HG03354 (cell line): ENCODE measurements around the gene KIF22.
"Not testable (repeated sequence)": the region's sequence is repeated elsewhere in the genome, so short reads cannot be mapped to it uniquely, and the experiment has no call there.

Source experiments
- ATAC-seq: cut with Tn5 transposase; IDR thresholded peaks from one replicate; pipeline ENCODE4 v1.9.1; 2021; ENCODE audit warnings: mild to moderate bottlenecking; ENCODE audit not compliant: unreplicated experiment, poor library complexity, severe bottlenecking

Gene KIF22

DNA sequence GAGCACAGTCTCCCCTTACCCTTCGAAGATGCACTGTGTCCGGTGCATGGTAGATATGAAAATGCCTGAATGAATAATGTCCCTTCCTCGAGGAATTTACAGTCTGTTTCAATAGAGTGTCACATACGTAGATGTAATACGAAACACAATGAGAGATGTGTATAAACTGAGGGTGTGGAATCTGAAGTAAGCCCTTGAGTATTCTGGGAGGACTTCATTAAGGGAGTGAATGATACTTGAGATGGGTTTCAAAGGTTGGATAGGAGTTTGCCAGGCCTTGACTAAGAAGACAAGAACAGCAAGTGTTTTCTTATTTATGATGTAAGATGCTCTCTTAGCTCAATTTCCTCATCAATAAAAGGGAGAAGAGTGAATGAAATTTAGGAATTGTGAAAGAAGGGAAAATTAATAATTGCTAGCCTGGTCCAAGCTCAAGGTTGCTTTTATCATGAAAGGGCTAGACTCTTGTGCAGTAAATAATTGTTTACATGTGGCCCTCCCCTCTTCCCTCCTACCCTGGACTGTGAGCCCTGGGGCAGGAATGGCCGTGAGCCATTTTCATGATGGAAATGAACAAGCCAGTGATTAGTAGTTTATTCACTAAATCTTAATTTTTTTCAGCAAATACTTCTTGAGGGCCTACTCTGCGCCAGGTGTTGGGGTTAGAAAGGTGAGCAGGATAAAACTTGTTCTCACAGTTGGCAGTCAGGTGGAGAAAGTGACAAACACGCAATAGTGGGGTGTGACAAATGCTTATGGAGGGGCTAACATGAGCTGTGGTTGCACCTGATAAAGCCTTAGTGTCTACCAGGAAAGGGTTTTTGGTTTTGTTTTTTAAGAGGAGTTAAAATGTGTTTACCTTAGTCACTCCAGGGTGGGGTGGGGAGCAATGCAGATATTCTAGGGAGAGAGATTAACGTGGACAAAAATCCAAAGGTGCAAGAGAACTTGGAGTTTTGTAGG lies 1.6 kb downstream of the KIF22 start:
- no peak for ATAC-seq

DNA sequence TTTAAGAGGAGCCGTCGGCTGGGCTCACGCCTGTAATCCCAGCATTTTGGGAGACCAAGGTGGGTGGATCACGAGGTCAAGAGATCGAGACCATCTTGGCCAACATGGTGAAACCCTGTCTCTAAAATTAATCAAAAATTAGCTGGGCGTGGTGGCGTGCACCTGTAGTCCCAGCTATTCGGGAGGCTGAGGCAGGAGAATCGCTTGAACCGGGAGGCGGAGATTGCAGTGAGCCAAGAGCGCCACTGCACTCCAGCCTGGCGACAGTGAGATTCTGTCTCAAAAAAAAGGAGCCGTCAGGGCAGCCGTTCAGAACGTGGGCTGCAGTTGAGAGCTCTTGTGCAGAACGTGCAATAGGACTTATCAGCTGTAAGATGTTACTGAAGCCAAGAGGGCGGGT lies 2.6 kb downstream of the KIF22 start:
- ATAC-seq = not testable (repeated sequence)

DNA sequence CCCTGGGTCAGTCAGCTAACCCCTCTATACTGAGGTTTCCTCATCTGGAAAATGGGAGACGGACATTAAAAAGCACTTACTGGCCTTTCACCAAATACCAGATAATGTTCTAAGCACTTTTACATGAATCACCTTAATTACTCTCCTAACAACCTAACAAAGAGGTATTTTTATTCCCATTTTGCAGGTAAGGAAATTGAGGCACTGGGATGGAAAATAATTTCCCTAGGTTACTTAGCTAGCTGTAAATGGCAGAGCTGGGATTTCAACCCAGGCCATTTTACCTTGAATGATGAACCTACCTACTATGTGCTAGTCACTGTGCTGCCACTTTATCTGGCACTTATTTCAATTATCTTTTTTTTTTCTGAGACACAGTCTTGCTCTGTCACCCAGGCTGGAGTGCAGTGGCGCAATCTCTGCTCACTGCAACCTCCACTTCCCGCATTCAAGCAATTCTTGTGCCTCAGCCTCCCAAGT lies 3.7 kb downstream of the KIF22 start:
- ATAC-seq = no peak

DNA sequence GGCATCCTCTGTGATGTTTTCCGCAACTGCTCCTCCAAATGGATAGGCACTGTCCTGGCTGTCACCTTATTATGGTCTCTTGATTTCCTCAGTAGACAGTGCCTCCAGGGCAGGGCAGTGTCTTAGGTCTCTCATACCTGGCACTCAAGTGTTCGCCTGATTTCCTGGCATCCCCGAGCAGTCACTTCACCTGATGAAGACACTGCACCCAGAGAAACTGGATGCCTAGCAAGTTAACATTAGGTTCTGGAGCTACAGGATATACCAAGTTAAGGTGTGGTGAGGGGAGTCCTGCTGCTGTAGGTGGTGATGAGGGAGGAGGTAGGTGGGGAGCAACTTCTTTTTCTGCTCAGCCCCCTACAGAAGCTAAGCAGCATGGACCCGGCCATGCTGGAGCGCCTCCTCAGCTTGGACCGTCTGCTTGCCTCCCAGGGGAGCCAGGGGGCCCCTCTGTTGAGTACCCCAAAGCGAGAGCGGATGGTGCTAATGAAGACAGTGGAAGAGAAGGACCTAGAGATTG lies 11.9 kb downstream of the KIF22 start:
- no peak for ATAC-seq

DNA sequence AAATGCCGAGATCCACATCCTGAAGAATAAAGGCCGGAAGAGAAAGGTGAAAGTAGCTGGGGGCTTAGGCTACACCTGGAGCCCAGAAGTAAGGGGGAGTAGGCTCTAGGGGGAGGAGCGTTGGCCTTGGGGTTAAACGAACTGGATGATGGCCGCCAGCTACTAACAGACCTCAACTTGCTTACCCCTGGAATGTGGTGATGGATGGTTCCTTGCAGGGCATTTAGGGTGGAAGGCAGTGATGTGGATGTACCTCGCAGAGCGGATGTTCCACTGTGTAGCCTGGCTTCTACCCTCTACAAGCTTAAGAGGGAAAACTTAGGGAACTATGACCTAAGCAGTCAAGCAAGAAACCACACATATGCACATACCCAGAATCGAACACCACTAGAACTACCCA lies 13.5 kb downstream of the KIF22 start:
- ATAC-seq = no peak

DNA sequence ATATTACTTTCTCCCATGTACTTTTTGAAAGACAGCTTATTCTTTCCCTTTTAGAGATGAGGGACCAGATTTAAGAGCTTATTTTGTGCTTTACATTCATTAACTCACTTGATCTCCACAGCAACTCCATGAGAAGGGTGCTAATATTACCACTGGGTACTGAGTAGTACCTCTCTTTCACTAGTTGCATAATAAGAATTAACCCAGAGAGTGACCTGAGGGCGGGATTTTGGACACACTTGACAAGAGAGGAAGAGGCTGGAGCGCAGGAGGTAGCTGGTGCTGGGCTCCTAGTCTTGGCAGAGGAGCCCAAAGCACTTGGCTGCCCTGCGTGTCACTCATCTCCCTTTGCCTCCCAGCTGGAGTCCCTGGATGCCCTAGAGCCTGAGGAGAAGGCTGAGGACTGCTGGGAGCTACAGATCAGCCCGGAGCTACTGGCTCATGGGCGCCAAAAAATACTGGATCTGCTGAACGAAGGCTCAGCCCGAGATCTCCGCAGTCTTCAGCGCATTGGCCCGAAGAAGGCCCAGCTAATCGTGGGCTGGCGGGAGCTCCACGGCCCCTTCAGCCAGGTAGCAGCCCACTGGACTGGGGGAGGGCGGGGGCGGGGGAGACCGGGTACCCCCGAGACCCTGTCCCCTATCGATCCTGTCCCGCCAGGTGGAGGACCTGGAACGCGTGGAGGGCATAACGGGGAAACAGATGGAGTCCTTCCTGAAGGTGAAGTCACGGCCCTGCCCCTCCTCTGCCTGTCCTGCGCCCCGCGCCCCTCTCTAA lies 14.1 kb downstream of the KIF22 start:
- no peak for ATAC-seq

DNA sequence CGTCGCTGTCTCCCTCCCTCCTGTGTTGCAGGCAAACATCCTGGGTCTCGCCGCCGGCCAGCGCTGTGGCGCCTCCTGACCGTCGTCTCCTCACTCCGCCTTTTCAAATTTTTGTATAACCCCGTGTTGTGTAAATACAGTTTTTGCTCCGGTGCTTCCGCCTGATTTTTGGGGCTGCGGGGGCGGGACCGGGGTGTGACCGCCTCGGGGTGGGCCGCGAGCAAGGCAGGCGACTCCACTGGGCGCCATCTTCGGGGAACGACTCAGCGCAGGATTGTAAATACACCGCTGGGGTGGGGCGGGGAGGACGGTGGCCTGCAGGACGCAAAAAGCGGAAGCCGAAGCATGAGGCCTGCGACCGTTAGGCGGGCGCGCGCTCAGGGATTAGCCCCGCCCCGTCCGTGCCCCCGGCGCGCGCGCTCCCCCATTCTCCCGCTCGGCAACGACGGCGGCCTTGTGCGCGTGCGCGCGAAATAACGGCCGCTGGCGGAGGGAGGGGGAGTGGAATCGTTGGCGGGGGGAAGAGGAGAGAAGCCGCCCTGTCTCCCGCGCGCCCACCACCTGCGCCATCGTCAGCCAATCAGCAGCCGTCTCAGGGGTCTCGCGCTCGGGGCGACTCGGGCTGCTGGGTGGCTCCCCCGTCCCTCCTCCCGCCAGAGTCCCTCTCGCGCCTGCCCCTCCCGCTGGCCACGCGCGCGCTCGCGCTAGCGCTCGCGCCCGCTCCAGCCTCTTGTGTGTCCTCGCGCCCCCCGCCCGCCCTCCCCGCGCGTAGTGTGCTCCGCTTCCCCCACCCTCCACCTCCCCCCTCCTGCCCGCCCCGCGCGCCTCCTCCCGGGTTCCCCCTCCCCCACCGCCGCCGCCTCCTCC lies 14.9 kb downstream of the KIF22 start:
- peak; percentile 64 for ATAC-seq

DNA sequence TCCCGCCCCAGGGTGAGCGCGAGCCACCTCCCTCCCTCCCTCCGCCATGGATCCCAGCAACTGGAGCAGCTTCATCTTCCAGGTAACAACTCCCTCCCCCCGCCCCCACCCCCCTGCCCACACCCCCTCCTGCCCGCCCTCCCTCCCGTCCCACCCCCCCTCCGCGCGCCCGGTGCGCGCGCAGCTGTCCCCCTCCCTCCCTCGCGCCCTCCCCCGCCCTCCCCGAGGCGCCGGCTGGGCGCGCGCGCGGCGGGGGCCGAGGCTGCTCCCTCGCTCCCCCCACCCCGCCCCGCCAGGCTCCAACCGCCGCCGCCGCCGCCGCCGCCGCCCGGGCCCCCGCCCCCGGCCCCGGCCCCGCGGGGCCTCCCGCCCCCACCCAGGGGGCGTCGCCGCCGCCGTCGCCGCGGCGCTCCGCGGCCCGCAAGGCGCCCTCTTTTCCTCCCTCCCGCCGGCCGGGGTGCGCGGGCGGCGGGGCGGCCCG lies 15.6 kb downstream of the KIF22 start, which contains the start of gene MAZ:
MAZ (plus strand) TSS at position 431 of the 481 bp plus-strand sequence. CDS start 173 bp downstream, outside the sequence.
- no peak for ATAC-seq

DNA sequence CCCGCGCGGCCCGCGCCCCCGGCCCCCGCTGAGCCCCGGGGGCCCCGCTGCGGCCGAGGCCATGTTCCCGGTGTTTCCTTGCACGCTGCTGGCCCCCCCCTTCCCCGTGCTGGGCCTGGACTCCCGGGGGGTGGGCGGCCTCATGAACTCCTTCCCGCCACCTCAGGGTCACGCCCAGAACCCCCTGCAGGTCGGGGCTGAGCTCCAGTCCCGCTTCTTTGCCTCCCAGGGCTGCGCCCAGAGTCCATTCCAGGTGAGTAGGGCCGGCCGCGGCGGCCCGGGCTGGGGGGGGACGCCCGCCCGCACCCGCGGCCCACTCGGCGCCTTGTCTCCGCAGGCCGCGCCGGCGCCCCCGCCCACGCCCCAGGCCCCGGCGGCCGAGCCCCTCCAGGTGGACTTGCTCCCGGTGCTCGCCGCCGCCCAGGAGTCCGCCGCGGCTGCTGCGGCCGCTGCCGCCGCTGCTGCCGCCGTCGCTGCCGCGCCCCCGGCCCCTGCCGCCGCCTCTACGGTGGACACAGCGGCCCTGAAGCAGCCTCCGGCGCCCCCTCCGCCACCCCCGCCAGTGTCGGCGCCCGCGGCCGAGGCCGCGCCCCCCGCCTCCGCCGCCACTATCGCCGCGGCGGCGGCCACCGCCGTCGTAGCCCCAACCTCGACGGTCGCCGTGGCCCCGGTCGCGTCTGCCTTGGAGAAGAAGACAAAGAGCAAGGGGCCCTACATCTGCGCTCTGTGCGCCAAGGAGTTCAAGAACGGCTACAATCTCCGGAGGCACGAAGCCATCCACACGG lies 16.3 kb downstream of the KIF22 start:
- no peak for ATAC-seq

DNA sequence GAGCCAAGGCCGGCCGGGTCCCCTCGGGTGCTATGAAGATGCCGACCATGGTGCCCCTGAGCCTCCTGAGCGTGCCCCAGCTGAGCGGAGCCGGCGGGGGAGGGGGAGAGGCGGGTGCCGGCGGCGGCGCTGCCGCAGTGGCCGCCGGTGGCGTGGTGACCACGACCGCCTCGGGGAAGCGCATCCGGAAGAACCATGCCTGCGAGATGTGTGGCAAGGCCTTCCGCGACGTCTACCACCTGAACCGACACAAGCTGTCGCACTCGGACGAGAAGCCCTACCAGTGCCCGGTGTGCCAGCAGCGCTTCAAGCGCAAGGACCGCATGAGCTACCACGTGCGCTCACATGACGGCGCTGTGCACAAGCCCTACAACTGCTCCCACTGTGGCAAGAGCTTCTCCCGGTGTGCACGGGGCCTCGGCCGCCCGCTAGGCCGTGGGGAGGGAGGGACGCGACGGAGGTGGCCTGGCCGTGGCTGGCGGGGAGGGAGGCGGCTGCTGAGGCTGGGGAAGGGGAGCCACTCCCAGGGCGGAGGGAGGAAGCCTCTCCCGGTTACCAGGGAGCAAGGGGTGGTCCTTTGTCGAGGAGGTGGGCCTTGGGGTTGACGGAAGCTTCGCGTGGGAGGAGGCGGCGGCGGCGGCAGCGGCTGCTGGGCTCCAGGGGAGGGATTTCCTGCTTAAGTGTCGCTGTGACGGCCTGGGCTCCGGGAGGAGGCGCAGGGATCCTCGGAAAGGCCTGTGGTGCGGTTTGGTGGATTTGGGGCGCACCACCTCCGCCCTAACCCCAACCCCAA lies 17.1 kb downstream of the KIF22 start:
- no peak for ATAC-seq

DNA sequence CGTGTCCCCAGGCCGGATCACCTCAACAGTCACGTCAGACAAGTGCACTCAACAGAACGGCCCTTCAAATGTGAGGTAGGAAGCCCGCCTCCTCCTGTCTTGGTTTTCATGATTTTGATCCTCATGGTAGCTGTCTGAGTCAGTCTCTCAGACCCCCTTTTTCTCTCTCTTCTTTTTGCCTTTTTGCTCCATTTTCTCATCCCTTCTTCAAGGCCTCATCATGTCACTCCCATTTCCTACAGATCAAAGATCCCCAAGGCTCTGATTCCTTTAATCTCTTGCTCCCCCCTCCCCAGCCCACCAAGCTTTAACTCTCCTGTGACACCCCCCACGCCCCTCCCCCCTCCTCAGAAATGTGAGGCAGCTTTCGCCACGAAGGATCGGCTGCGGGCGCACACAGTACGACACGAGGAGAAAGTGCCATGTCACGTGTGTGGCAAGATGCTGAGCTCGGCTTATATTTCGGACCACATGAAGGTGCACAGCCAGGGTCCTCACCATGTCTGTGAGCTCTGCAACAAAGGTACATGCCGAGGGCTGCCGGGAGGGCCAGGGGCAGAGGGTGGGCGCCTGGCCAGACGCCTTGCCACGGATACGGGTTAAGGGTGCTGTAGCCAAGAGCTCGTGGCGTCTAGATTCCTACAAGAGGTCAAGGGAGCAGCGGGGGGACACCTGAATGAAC lies 17.8 kb downstream of the KIF22 start:
- ATAC-seq = no peak

DNA sequence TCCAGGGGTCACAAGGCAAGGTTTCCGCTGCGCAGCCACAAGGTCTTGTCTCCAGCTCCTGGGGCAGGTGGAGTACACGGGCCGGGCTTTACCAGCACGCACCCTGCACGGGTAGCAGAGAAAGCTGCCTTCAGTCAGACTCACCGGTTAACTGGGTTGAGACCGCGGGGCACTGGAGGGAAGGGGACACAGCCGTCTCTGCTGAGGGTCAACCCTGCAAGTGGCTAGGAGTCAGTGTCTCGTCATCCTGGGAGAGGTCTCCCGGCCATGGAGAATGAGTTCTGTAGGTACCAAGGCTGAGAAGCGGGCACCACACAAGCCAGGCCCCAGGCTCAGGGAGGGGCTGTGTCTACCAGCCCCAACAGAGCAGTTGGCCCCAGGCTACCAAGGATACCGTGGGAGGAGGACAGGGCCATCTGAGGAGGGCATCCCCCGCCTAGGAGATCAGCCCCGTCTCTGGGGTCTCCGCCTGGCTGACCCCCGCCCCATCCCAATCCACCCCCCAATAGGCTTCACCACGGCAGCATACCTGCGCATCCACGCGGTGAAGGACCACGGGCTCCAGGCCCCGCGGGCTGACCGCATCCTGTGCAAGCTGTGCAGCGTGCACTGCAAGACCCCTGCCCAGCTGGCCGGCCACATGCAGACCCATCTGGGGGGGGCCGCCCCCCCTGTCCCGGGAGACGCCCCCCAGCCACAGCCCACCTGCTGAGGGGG lies 18.6 kb downstream of the KIF22 start:
- ATAC-seq = no peak

DNA sequence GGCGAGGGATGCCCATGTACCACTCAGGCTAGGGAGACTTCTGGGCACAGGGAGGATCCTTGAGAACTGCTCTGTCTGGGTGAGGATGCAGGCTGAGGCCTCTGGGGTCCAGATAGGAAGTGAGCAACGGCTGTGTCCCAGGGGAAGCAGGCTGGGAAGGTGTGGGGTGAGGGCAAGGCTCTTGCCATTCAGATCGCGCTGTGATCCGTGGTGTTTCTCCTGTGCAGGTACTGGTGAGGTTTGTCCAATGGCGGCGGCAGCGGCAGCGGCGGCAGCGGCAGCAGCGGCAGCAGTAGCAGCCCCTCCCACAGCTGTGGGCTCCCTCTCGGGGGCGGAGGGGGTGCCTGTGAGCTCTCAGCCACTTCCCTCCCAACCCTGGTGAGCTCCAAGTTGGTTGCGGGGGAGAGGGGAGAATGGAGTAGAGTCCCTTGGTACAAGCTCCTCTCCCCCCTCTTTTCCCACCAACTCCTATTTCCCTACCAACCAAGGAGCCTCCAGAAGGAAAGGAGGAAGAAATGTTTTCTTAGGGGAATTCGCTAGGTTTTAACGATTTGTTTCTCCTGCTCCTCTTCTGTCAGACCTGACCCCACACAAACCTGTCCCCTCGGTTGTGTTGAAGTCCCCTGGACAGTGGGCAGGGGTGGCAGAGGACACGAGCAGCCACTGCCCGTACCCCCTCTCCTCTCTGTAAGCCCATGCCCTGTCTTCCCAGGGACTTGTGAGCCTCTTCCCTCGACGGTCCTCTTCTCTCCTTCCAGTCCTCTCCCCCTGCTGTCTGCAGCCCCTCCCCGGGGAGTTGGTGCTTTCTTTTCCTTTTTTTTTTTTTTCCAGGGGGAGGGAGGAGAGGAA lies 19.5 kb downstream of the KIF22 start:
- ATAC-seq = no peak

DNA sequence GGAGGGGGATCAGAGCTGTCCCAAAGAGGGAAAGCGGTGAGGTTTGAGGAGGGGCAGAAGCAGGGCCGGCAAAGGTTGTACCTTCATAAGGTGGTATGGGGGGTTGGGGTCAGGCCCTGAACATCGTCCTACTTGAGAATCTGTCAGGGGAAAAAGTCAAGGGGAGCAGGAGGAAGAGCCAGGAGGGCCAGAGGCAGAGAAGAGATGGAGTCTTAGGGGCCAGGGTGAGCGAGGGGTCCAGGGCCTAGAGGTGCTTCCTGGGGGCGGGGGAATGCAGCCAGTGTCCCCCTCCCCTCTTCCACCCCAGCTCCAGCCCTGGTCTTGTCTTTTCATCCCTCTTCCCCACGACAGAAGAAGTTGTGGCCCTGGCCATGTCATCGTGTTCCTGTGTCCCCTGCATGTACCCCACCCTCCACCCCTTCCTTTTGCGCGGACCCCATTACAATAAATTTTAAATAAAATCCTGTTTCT lies 20.2 kb downstream of the KIF22 start:
- no peak for ATAC-seq

DNA sequence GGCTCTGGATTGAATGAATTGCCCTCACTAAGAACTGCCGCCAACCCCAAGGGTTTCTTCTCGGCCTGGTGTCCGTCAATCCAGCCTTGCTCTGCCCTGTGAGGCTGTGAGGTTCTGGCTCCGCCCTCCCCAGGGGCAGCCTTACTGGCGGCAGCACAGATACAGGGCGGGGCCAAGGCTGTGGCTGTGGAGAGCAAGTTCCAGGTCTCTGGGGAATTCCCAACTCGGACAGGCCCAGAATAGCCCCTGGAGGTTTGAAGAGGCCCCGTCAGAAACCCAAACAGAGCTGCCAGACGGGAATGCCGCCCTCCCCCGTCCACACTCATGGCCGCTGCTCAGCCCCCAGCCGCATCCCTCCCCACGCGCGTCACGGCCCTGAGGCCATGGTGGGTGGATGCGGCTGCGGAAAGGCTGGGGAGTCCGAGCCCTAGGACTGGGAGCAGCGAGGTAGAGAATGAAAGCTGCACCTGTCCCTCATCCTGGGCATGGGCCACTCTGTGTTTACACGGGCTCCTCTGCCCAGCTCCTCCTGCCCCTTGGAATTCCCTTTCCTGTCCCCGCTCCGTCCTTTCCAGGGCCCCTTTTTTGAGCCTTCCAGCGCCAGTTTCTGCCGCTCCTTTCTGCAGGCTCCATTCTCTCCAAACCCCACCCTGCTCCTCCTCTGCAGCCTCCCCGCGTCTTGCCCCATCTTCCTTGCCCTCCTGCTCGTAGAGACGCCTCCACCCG lies 20.8 kb downstream of the KIF22 start:
- peak; percentile 30 for ATAC-seq
